ENCODE measurements around the gene ARSI. TPM values are rescaled to one million over a fixed set of nuclear protein-coding genes. Genes with fewer than 3 reads are reported as not detected.

Gene ARSI
- total RNA-seq, 4 donors from 2014 or later: 7.3 to 17.0 (median 8.1) TPM

DNA sequence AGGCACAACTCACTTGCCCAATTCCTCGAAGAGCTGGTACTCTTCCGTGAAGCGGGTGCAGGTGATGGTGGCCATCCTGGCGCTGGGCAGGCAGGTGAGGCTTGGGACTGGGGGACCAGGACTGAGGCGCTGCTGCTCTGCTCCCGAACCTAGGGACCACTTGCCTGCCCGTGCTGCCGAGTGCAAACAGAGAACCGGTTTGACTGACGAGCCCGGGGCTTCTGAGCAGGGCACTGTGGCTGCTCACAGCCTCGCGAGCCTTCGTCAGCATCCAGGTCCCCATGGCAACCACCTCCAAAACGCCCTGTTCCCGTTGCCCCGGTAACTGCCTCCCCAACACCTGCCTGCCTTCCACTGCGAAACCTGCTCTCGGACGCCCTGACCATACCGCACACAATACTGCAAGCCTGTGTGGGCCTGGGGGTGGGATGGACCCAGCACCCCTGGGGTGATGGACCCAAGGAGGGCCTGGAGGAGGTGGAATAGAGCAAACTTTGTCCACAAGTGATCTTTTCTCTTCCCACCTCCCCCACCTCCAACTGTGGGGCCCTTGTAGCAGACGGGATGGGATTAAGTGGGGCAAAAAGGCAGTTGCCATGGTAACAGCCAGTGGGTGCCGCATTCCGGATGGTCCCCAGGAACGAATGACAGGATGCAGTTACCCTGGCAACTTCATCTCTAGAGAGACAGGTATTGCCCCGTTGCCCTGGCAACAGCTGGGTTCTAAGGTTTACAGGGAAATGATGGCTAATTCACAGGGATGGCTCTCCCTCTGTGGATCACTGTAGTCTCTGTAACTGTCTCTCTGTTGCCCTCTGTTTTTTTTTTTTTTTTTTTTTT, 12.9 kb downstream of the ARSI start, which contains the start of gene CAMK2A:
CAMK2A (minus strand) TSS at position 223 of the 840 bp plus-strand sequence; CDS start at position 75, 148 bp downstream.
- H3K27ac ChIP-seq: no peak within 1 kb of the TSS
- peaks cover 0 to 27% (median 6%) of the 10 kb centered on the region in 4 donors for H3K4me1 ChIP-seq
- no peaks in the 10 kb centered on the region for H3K9me3 ChIP-seq
- 53 to 64% methylated on average over 18 to 20 of the region's 26 CpGs for WGBS, 2 donors
- no peak for DNase-seq (ENCODE audit: low spot score in 2 of 2)
- TF ChIP-seq, protein P1, sequence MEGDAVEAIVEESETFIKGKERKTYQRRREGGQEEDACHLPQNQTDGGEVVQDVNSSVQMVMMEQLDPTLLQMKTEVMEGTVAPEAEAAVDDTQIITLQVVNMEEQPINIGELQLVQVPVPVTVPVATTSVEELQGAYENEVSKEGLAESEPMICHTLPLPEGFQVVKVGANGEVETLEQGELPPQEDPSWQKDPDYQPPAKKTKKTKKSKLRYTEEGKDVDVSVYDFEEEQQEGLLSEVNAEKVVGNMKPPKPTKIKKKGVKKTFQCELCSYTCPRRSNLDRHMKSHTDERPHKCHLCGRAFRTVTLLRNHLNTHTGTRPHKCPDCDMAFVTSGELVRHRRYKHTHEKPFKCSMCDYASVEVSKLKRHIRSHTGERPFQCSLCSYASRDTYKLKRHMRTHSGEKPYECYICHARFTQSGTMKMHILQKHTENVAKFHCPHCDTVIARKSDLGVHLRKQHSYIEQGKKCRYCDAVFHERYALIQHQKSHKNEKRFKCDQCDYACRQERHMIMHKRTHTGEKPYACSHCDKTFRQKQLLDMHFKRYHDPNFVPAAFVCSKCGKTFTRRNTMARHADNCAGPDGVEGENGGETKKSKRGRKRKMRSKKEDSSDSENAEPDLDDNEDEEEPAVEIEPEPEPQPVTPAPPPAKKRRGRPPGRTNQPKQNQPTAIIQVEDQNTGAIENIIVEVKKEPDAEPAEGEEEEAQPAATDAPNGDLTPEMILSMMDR (IDR thresholded peaks at IDR 0.05): no peak
- TF ChIP-seq EP300 (IDR thresholded peaks at IDR 0.05) (no peak), POLR2A (IDR thresholded peaks at IDR 0.05) (no peak)
- no peaks in the 10 kb centered on the region for H3K36me3 ChIP-seq
- H3K27me3 ChIP-seq: no peaks in the 10 kb centered on the region
- H3K4me3 ChIP-seq: no peak within 1 kb of the TSS

DNA sequence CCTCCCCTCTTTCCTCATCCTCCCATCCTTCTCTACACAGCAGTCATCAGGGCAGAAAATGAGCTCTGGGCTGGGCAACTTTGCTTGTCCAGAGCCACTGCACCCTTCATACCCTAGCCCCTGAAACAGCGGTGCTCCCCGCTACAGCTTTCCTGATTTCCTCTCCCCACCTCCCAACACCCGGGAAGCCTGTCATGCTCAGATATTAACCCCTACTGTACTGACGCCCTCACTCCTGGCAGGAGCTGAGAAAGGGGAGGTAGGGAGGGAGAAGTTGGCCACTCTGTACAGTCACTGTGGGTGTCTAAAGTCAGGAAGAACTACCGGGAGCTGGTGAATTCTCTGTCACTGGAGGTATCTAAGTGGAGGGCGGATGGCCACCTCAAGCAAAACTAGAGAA, 13.9 kb downstream of the ARSI start:
- no peaks in the 10 kb centered on the region for H3K27me3 ChIP-seq
- H3K9me3 ChIP-seq: no peaks in the 10 kb centered on the region
- H3K4me3 ChIP-seq: no peak overlapping the region
- WGBS, 2 donors: 55 to 58% methylated on average over 6 of the region's 6 CpGs
- H3K27ac ChIP-seq: no peak overlapping the region
- TF ChIP-seq POLR2A (IDR thresholded peaks at IDR 0.05): no peak
- no peak for TF ChIP-seq EP300 (IDR thresholded peaks at IDR 0.05)
- TF ChIP-seq, protein P1 (IDR thresholded peaks at IDR 0.05): no peak
- no peaks in the 10 kb centered on the region for H3K36me3 ChIP-seq
- DNase-seq (ENCODE audit: low spot score in 2 of 2): no peak
- peaks cover 0 to 17% (median 3%) of the 10 kb centered on the region in 4 donors for H3K4me1 ChIP-seq

DNA sequence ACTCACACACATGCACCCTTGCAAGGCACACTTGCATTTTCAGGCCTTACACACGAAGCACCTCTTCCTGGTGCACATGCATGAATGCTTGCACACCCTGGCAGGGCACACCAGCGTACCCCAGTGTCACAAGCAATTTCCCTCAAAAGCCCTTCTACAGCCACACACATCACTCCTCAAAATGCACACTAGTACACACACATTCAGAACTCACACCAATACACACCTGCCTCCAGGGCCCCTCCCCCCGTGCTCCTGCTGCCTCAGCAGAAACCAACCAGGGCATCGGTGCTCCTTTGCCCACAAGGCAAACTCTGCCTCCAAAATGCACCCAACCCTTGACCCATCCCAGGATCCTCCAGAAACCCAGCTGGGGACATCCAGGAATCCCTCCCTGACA, 14.3 kb downstream of the ARSI start:
- Histone ChIP-seq H3K27me3 (no peaks in the 10 kb centered on the region), H3K27ac (no peak overlapping the region), H3K9me3 (no peaks in the 10 kb centered on the region), H3K4me3 (no peak overlapping the region), H3K4me1 (peaks cover 0 to 13% (median under 1%) of the 10 kb centered on the region in 4 donors), H3K36me3 (no peaks in the 10 kb centered on the region)
- no peak for DNase-seq (ENCODE audit: low spot score in 2 of 2)
- WGBS, 2 donors: 80 to 82% methylated on average over 4 of the region's 4 CpGs
- TF ChIP-seq POLR2A (IDR thresholded peaks at IDR 0.05) (no peak), EP300 (IDR thresholded peaks at IDR 0.05) (no peak)
- TF ChIP-seq, protein P1 (IDR thresholded peaks at IDR 0.05): no peak

DNA sequence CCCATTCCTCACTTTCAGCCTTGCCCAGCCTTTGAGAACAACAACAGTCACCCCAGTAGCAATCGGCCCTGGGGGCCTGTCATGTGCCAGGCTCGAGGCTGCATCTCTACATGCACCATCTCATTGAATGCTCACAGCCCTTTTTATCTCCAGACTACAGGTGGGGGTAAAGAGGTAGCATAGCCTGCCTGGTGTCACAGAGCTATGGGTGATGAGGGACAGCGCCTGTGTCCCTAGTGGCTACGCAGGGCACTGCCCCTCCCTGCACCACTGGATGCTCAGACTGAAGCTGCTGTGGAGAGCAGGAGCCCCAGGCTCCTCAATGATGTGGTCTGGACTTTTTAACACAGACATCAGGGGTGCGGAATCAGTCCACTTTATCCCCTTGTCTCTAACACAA, 15.9 kb downstream of the ARSI start:
- Histone ChIP-seq H3K4me1 (no peaks in the 10 kb centered on the region), H3K4me3 (no peak overlapping the region), H3K9me3 (no peaks in the 10 kb centered on the region), H3K27me3 (no peaks in the 10 kb centered on the region), H3K36me3 (no peaks in the 10 kb centered on the region), H3K27ac (no peak overlapping the region)
- DNase-seq (ENCODE audit: low spot score in 2 of 2): no peak
- 74 to 78% methylated on average over 5 of the region's 5 CpGs for WGBS, 2 donors
- TF ChIP-seq EP300 (IDR thresholded peaks at IDR 0.05) (no peak), POLR2A (IDR thresholded peaks at IDR 0.05) (no peak)
- TF ChIP-seq, protein P1 (IDR thresholded peaks at IDR 0.05): peak in 1 of 5 experiments; percentile 4

DNA sequence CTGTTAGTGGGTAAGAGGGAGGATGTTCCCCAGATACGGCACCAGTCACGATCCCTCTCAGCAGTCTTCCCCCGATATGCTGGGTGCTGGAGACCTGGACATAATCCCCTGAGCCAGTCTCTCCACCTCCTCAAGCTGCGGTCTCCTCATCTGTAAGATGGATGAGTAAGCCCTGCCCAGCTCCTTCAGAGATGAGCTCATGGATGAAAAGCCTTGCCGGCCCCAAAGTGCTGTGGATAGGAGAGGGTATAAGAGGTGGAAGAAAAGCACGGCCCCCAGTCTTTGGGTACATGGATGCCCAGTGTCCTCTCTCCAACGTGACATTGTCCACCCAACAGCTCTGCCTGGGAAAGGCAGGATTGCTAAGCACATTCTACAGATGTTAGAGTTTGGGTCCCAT, 17.6 kb downstream of the ARSI start:
- Histone ChIP-seq H3K9me3 (no peaks in the 10 kb centered on the region), H3K4me3 (no peak overlapping the region), H3K36me3 (no peaks in the 10 kb centered on the region), H3K27ac (no peak overlapping the region), H3K27me3 (no peaks in the 10 kb centered on the region), H3K4me1 (no peaks in the 10 kb centered on the region)
- 95 to 98% methylated on average over 7 of the region's 7 CpGs for WGBS, 2 donors
- no peak for TF ChIP-seq POLR2A (IDR thresholded peaks at IDR 0.05)
- TF ChIP-seq, protein P1 (IDR thresholded peaks at IDR 0.05): no peak
- no peak for TF ChIP-seq EP300 (IDR thresholded peaks at IDR 0.05)
- DNase-seq (ENCODE audit: low spot score in 2 of 2): no peak

Data from tibial nerve (tissue), 4 donors.